DOHH2 (cell line): Measurements from ENCODE around the gene ULBP2.
"Not testable (repeated sequence)": the region's sequence is repeated elsewhere in the genome, so short reads cannot be mapped to it uniquely, and the experiment has no call there.

Experiments
- H3F3A ChIP-seq: fragments of 200-600 bp; sonication (generic), shearing (Covaris generic); 2 replicates; pipeline ENCODE4 v1.6.0; 2016; ENCODE audit warnings: antibody characterized with exemption, mild to moderate bottlenecking; ENCODE audit not compliant: control insufficient read depth, insufficient read depth
- H3K27ac ChIP-seq: fragments of 200-600 bp; sonication (generic); 2 replicates; pipeline ENCODE4 v1.5.1; 2014; ENCODE audit warnings: low read depth, mild to moderate bottlenecking, low read length, moderate library complexity
- H3K27me3 ChIP-seq: fragments of 200-600 bp; sonication (generic); 2 replicates; pipeline ENCODE4 v1.6.1; 2014; ENCODE audit warnings: mild to moderate bottlenecking, low read length, mixed read lengths; ENCODE audit not compliant: control insufficient read depth
- H3K36me3 ChIP-seq: fragments of 200-600 bp; sonication (generic); 2 replicates; pipeline ENCODE4 v1.6.1; 2014; ENCODE audit warnings: mild to moderate bottlenecking, low read length, moderate library complexity, mixed read lengths; ENCODE audit not compliant: control insufficient read depth
- H3K4me1 ChIP-seq: fragments of 200-600 bp; sonication (generic); 2 replicates; pipeline ENCODE4 v1.6.1; 2014; ENCODE audit warnings: mild to moderate bottlenecking, low read length, mixed read lengths; ENCODE audit not compliant: control insufficient read depth
- H3K4me2 ChIP-seq: fragments of 200-600 bp; sonication (generic); 2 replicates; pipeline ENCODE4 v1.6.0; 2014; ENCODE audit warnings: mild to moderate bottlenecking, low read length, moderate library complexity
- H3K4me3 ChIP-seq: fragments of 200-600 bp; sonication (generic); 2 replicates; pipeline ENCODE4 v1.5.1; 2014; ENCODE audit warnings: mild to moderate bottlenecking, low read length, mixed read lengths
- H3K79me2 ChIP-seq: fragments of 200-600 bp; sonication (generic); 2 replicates; pipeline ENCODE4 v1.6.1; 2014; ENCODE audit warnings: mild to moderate bottlenecking, low read length, mixed read lengths; ENCODE audit not compliant: control insufficient read depth
- H3K9me2 ChIP-seq: fragments of 200-600 bp; sonication (generic); replicated peaks from 2 replicates; pipeline ENCODE4 v1.6.1; 2014; ENCODE audit warnings: mild to moderate bottlenecking, low read length, mixed read lengths; ENCODE audit not compliant: control insufficient read depth
- H3K9me3 ChIP-seq: fragments of 200-600 bp; sonication (generic); 2 replicates; pipeline ENCODE4 v1.6.1; 2014; ENCODE audit warnings: antibody characterized with exemption, low read length, mixed read lengths; ENCODE audit not compliant: control insufficient read depth, insufficient read depth
- H4K20me1 ChIP-seq: fragments of 200-600 bp; sonication (generic); 2 replicates; pipeline ENCODE4 v1.6.0; 2014; ENCODE audit warnings: low read depth, mild to moderate bottlenecking, antibody characterized with exemption, low read length, moderate library complexity; ENCODE audit not compliant: control insufficient read depth, insufficient read depth
- CTCF ChIP-seq: fragments of 200-600 bp; sonication (generic); IDR thresholded peaks from one replicate; pipeline ENCODE4 v1.5.1; 2014; ENCODE audit warnings: antibody characterized with exemption, mild to moderate bottlenecking, low read depth, low read length; ENCODE audit not compliant: poor library complexity, severe bottlenecking
- EZH2phosphoT487 ChIP-seq: fragments of 200-600 bp; sonication (generic); IDR thresholded peaks from 2 replicates; pipeline ENCODE4 v1.6.1; 2017; ENCODE audit warnings: borderline replicate concordance, mild to moderate bottlenecking, antibody characterized with exemption, low read length, moderate library complexity, mixed read lengths

ULBP2 gene

DNA sequence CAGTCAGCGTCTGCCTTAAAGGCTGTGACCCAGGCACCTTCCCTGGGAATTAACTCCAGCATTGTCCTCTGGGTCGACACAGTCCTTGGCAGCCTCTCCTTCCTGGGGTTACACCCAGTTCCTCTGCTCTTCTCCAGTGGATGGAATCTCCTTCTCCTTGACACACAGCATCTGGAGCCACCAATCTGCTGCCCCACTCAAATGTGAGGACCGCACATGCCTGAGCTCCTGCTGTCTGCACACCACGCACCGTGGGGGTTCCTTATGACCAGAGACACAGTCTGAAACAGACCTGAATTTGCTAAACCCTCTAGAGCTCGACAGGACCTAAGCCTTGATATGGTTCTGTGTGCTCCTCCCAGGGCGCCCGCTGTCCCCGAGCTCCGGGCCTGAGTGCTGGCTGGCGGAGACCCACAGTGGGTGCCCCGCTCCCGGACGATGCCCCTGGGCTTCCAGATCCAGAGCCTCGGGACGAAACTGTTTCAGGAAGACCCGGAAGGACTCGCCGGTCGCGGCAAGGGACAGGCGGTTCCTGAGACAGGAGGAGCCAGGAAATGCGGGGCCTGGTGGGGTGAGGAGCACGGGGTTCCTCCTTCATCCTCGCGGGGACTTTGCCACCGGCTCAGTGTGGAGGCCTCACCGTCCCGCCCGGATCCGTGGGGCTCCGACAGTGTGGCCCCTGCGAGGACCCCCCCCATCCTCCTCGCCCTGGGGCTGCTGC lies 16.4 kb upstream of the ULBP2 start:
- H3K27me3 ChIP-seq = peaks cover 62% of the 10 kb centered on the region
- H3K4me1 ChIP-seq = peaks cover 20% of the 10 kb centered on the region
- no peak overlapping the region for H3K27ac ChIP-seq
- H3K4me2 ChIP-seq = peak overlapping the region; percentile 76
- no peak for TF ChIP-seq CTCF
- TF ChIP-seq EZH2phosphoT487 = no peak
- peak overlapping the region; percentile 68 for H3K4me3 ChIP-seq
- no peaks in the 10 kb centered on the region for H3K9me3 ChIP-seq
- no peaks in the 10 kb centered on the region for H3F3A ChIP-seq
- no peaks in the 10 kb centered on the region for H4K20me1 ChIP-seq
- no peaks in the 10 kb centered on the region for H3K79me2 ChIP-seq
- no peaks in the 10 kb centered on the region for H3K36me3 ChIP-seq
- no peaks in the 10 kb centered on the region for H3K9me2 ChIP-seq

- H3K79me2 ChIP-seq = no peaks in the 10 kb centered on the region
- no peaks in the 10 kb centered on the region for H4K20me1 ChIP-seq
- H3K27ac ChIP-seq = no peak overlapping the region
- no peaks in the 10 kb centered on the region for H3K9me2 ChIP-seq
- peak overlapping the region; percentile 68 for H3K4me3 ChIP-seq
- TF ChIP-seq CTCF (peak; percentile 86), EZH2phosphoT487 (no peak)
- H3K36me3 ChIP-seq = no peaks in the 10 kb centered on the region
- H3K4me1 ChIP-seq = peaks cover 20% of the 10 kb centered on the region
- H3K4me2 ChIP-seq = peak overlapping the region; percentile 76
- H3K9me3 ChIP-seq = no peaks in the 10 kb centered on the region
- peaks cover 59% of the 10 kb centered on the region for H3K27me3 ChIP-seq
- H3F3A ChIP-seq = no peaks in the 10 kb centered on the region
Observed at GRCh38 chr6:149925974-149926777, 15.6 kb upstream of the ULBP2 start.

- not testable (repeated sequence) for H4K20me1 ChIP-seq, H3K27ac ChIP-seq, H3F3A ChIP-seq, H3K9me2 ChIP-seq, H3K79me2 ChIP-seq, H3K4me3 ChIP-seq, H3K9me3 ChIP-seq, H3K4me2 ChIP-seq, H3K36me3 ChIP-seq
- H3K4me1 ChIP-seq = peaks cover 20% of the 10 kb centered on the region
- peaks cover 55% of the 10 kb centered on the region for H3K27me3 ChIP-seq
Observed at GRCh38 chr6:149927025-149927424, 14.8 kb upstream of the ULBP2 start.

- no peaks in the 10 kb centered on the region for H4K20me1 ChIP-seq
- no peaks in the 10 kb centered on the region for H3K9me3 ChIP-seq
- no peaks in the 10 kb centered on the region for H3K9me2 ChIP-seq
- no peak overlapping the region for H3K27ac ChIP-seq
- TF ChIP-seq EZH2phosphoT487 (no peak), CTCF (peak; percentile 74)
- H3K79me2 ChIP-seq = no peaks in the 10 kb centered on the region
- no peak overlapping the region for H3K4me3 ChIP-seq
- H3K4me2 ChIP-seq = no peak overlapping the region
- no peaks in the 10 kb centered on the region for H3K36me3 ChIP-seq
- H3K27me3 ChIP-seq = peaks cover 42% of the 10 kb centered on the region
- no peaks in the 10 kb centered on the region for H3F3A ChIP-seq
- peaks cover 13% of the 10 kb centered on the region for H3K4me1 ChIP-seq
Observed at GRCh38 chr6:149929422-149929821, 12.4 kb upstream of the ULBP2 start.
